ELF-1 (cell line): ENCODE results near the gene CMC1.
A peak's percentile ranks its signal among the peaks of the same experiment; 100 is the strongest.
"Not testable (repeated sequence)": the region's sequence is repeated elsewhere in the genome, so short reads cannot be mapped to it uniquely, and the experiment has no call there.

Experiments used
- DNase-seq: peaks from one replicate; pipeline ENCODE4 v3.0.0-alpha.2; 2016; ENCODE audit warnings: low read depth, low spot score

Gene CMC1, protein sequence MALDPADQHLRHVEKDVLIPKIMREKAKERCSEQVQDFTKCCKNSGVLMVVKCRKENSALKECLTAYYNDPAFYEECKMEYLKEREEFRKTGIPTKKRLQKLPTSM

DNA sequence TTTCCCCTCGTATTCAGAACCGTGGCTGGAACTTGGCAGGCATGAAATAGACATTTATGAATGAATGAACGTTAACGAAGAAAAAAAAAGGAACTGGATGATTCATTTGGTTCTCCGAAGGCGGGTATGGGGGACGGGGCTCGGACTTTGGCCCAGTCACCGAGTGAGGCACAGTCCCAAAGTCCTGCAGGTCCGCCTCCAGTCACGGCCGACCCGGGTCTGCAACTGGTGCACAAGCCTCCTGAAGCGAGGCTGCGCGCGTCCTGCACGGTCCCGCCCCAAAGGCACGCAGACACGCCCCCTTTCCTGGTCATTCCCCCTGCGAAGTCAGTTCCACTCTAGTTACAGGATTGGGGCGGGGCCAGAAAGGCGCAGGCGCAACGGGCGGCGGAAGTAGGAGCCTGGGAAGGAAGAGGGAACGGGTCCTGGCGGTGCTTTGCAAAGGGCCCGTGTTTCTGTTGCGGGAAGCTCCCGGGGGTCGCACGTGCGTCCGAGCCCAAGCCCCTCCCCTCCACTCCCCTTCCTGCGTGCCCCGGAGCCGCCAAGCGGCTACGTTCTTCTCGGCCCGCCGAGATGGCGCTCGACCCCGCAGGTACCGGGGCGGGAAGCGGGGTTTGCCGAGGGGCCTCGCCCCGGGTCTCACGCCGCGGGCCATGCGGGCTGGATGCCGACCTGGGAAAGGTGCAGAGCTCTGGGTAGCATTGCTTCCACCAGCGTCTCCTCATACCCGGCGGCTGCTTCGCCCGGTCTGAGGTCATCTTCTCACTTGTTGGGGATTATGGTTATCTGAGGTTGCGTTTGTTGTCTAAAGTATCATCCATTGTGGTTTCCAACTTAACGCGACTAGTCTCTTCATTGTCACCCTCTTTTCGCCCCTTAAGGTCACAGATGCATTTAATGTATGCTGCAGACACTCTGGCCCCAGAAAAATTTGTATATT is at the start of gene CMC1:
Gene CMC1, plus strand, starts transcription at position 399 of the 940 bp plus-strand sequence. Its CDS starts 175 bp downstream, at position 574.
- peak; percentile 99 for DNase-seq

DNA sequence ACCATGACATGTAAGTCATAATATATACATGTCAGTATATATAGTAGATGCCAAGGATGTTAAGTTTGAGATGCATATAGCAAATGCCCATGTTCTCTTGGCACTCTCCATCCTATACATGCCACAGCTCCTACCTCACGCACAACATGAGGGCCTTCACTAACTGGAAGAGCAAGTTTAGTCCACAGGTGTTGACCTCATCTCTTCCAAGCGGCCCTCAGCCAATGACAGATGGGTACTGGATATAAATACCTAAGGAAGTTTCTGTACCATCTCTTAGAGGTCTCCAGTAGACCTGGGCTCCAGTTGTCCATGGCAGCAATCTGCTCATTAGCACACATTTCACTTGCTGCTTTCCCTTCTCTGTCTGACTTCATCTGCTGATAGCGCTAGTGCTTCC is 43.3 kb upstream of the CMC1 start:
- no peak for DNase-seq

DNA sequence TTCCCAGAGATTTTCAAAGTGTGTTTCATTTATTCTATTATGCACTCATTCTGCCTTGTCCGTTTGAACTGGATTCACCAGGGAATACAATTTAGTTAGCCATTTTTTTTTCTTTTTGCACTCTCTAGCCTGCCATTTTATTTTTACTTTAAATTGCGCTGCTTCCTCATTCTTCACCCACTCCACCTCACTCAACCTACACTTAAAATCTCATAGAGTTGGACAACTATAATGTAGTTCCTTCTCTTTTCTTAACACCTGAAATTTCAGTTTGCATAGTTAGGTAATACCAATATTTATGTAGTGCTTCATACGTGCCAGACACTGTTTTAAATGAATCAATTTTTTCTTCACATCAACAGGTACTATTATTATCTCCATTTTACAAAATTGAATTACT is 42.4 kb upstream of the CMC1 start:
- no peak for DNase-seq

DNA sequence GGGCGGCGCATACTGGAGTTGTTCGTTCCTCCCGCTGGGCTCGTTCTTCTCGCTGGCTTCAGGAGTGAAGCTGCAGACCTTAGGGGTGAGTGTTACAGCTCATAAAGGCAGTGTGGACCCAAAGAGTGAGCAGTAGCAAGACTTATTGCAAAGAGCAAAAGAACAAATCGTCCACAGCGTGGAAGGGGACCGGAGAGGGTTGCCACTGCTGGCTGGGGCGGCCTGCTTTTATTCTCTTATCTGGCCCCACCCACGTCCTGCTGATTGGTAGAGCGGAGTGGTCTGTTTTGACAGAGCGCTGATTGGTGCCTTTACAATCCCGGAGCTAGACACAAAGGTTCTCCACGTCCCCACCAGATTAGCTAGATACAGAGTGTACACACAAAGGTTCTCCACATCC is 41.8 kb upstream of the CMC1 start:
- not testable (repeated sequence) for DNase-seq

DNA sequence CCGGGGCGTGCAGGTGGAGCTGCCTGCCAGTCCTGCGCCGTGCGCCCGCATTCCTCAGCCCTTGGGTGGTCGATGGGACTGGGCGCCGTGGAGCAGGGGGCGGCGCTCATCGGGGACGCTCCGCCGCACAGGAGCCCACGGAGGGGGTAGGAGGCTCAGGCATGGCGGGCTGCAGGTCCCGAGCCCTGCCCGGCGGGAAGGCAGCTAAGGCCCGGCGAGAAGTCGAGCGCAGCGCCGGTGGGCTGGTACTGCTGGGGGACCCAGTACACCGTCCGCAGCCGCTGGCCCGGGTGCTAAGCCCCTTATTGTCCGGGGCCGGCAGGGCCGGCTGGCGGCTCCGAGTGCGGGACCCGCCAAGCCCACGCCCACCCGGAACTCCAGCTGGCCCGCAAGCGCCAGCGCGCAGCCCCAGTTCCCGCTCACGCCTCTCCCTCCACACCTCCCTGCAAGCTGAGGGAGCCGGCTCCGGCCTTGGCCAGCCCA is 41.0 kb upstream of the CMC1 start:
- peak; percentile 40 for DNase-seq

DNA sequence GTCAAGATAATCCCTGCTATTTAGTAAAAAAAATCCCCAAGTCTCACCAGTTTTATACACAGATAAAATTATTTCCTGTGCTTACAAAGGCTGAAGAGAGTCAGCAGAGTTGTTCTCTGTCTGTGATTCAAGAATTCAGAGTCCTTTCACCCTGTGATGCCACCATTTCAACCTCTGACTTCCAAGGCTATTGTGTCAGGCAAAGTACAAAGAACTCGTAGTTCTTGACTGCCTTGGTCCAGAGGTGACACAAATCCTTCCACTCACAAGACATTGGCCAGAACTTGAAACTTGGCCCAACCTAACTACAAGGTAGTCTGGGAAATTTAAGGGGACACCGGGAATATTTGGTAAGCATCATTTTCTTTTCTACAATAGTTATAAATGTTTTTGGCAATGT is 34.9 kb upstream of the CMC1 start:
- no peak for DNase-seq

DNA sequence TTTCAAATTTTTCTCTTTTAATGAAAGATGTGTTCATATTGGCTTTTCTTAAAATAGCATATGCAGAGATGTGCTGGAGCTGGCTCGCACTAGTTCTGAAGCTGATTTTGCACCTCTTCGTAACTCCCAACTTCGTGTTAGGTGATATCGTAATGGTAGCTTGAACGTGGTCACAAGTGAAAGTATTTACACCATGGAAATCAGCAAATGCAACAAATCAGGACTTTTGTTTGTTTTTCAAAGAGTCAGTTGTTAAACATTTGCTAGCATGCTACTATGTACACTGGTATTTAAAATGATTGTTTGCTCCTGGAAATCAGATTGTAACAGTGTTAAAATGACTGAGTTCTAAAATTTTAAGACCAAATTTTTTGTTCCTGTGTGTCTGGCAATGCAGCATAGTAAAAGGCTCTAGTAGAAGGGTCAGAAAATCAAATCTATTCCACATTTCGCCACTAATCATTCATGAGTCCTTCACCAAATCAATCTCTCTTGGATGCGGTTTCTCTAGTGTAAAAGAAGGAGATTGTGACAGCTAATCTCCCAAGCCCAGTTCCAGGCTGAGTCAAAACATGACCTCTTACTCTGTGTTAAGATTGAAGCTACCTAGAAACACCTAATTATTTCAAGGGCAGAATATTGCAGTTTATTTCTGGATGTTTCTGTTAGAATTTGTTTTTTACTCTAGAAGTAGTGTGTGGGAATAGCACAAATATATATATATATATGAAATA is 34.3 kb upstream of the CMC1 start:
- DNase-seq: no peak

DNA sequence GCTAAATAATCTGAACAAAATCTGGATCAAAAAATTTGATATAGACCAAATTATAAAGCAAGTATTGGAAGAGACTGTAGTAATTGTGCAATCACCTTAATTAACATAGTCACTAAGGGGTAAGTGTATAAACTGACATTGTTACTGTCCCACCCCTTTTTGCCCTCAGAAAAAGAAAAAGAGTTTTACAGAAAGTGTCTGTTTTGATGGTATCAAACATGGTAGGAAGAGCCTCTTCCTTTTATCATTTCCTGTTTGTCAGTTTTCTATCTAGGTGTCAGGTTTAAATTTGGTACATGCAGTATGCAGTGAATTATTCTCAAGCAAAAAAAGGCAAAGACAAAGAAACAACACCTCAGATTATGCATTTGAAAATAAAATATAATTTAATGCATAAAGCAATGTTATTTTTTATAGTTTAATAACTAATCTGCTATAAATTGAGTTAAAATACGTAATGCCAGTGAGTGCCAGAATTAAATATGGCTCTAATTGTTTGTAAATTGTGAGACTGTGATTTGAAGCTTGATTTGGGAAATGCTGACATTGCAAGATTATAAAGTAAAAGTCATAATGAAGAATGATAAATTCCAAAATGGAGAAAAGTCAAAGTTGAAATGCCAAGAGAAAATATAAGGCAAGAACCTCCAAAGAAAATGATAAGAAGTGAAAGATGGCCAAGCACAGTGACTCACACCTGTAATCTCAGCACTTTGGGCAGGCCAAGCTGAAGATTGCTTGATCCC is 30.3 kb upstream of the CMC1 start:
- DNase-seq: no peak

DNA sequence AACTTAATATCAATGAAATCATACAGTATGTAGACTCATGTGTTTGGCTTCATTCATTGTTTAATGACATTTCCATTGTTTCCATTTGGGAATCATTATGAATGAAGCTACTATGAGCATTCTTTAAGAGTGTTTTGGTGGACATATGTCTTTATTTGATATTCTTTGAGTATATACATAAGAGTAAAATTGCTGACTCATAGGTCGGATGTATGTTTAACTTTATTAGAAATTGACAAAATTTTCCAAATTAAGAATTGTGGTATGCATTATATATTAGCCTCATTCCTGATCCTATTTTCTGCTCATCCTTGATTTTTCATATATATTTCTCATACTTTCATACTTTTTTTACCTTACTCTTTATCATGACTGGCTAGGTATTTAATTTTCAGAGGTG is 28.7 kb upstream of the CMC1 start:
- no peak for DNase-seq

DNA sequence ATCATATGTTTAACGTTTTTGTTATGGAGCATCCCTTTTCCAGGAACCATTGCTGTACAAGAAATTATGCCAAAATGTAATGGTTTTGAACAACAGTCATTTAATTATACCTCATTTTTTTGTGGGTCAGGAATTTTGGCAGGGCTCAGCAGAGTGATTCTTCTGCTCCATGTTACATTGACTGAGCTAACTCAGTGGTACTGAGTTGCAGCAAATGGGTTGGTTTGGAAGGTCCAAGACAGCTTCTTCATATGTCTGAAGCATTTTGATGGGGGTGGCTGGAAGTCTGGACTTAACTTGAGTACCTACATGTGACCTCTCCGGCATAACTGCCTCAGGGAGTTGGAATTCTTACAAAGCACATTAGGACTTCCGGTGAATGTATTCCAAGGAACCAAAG is 26.0 kb upstream of the CMC1 start:
- DNase-seq: no peak

DNA sequence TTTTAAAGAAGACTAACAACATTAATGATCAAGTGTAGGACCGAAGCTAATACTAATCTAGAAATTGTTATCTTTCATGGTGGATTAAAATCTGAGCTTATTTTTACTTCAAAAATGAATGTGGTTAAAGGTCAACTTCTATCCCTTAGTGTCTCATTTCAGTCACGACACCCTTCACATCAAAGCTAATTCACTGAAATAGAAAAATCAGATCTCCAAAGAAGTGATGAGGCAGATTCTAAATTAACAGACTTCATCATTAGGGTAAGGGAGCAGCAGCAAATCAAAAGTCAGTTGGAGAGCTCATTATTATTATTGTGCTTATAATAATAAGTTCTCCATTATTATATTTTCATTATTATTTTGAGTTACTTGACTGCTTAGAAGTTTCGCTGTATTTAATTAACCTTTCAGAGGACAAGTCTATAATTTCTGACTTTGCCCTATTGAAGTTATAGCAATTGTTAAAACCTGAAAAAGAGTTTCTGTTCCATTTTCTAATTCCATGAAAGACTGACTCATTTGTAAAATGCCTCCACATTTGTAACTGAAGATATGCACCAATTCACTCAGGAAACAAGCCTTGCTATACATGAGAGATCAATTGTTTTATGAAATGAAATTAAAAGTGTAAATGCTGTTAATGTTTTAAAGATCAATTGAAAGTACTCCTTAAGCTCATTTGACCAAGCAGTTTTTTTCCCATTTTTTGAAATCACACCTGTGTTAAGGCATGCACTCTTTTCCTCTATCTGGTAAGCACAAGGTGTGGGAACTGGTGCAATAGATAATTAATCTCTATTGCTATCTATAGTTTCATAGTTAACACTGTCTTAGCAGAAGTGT is 23.1 kb upstream of the CMC1 start:
- no peak for DNase-seq

DNA sequence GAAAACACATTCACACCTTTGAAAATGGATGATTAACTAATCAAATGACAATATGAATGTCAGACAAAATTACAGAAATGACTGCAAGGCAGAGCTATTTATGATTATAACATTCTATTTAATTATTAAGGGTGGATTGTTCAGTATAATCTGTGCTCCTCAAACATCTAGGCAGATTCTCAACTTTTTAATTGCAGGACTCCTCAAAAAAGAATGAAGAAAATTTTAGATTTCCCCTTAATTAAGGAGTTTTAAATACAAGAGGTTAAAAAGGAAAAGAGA is 22.6 kb upstream of the CMC1 start:
- no peak for DNase-seq

DNA sequence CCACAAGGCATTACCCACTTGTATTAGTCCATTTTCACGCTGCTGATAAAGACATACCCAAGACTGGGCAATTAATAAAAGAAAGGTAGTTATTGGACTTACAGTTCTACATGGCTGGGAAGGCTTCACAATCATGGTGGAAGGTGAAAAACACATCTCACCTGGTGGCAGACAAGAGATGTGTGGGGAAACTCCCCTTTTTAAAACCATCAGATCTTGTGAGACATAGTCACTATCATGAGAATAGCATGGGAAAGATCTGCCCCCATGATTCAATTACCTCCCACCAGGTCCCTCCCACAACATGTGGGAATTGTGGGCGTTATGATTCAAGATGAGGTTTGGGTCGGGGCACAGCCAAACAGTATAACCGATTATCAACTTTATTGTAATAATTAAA is 17.0 kb upstream of the CMC1 start:
- no peak for DNase-seq

DNA sequence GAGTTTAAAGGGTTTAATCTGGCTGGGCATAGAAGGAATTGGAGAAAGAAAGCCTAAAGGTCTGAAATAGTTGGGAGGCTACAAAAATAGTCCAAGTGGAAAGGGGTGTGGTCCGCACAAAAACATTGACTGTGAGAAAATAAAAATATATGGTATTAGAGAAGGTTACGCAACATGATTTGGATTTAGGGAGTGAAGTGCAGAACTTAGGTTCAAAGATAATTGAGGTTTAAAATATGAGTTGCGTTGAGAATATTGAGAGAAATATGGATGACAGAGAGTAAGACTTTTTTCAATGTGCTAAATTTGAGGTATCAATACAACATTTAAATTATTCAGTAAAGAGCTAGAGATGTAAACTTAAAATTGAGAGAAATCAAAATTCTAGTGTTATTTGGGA is 15.4 kb upstream of the CMC1 start:
- DNase-seq: no peak

DNA sequence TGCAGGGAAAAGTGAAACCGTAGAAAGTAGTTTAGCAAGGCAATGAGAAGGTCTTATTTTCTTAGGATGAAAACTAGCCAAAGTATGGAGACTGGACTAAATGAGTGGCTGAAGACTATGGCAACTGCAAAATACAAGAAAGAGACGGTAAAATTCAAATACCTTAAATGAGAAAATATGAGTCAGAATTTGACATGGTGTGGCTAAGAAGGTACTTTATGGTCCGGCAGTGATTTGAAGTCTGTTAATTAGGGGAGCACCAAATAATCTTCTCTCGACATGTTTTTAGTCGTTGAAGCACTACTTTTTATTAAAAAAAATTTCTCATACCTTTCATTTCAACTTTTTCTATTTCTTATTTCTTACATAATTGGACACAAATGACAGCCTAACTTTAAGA is 12.8 kb upstream of the CMC1 start:
- no peak for DNase-seq

DNA sequence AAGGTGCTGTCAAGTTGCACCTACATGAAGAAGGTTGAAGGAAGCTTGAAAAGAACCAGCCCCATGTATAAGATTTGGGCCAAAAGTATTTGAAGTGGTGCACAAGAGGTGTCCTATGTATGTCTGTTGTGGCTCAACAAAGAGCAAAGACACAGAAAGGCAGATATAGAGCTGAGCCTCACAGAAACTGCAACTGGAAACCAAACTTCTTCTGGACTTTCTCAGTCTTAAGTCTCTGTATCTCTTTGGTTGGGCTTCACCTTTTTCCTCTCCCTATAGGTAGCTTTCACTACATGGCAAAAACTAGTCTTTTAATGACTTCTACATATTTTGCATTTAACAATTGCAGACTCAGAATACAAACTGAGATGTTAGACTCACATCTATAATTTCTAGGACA is 8.8 kb upstream of the CMC1 start:
- no peak for DNase-seq

DNA sequence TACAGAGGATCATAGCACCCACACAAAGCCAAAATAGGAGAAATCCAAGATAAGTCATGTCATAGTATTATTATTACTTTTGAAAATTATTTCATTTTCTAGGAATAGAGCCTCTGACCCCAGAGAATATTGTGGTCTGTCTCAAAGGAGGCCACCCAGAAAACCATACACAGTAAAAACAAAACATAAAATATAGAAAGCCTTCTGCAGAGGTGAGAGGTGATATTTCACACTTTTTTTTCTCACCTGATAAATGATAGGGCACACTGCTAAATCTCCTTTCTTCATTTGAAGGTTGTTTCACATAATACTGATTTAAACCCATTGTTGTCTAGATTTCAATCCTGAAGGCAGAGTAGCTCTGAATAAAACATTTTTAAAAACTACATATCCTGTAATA is 7.0 kb upstream of the CMC1 start:
- no peak for DNase-seq

DNA sequence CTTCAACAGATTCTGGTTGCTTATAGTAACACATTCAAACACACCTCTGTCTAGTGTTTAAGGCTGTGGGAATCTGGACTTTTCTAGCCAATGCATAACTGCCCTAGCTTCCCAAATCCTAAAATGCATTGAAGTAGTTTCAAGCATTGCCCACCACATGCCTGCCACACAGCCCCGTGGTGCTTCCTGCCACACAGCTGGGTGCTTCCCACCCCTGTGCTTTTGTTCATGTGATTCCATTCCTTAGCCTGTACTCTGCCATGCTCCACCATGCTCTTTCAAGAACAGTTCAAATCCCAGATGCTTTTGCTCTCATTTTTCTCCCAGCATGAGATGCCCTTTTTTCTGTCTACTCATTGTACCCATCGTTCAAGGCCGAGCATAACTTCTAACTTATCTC is 2.3 kb upstream of the CMC1 start:
- DNase-seq: no peak

DNA sequence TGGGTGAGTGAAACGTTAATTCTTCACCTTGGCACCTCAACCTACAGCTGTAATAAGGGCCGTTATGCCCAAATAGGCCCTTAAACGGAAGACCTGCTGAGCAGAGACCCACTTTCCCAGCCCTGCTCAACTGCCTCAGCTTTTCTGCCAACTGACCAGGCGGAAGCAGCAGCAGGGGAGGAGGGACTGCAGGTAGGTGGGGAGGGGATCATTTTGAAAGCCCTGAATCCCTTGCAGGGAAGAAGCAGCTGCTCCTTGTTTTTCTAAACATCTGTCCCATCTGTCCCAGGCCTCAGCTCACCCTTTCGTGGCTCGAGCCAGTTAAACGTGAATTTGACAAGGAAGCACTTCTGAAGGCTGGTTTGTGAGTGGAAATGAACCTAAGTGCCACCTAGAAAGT is 978 bp upstream of the CMC1 start:
- peak; percentile 49 for DNase-seq

DNA sequence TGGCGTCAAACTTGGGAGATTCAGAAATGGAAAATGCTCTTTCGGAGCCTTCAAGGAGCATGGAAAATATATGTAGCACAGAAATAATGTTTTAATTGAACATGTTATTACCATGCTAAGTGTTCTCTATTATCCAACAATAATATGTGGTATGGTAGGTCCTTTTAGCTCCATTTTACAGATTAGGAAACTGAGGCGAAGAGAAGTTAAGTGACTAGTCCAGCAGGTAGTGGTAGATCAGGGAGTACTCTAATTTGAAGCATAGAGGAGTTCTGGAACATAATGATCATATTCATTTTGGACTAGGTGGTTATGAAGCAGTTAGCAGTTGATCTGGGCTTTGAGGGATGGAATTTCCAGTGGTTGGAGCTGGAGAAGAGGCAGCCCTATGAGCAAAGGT is 1.1 kb downstream of the CMC1 start:
- no peak for DNase-seq

DNA sequence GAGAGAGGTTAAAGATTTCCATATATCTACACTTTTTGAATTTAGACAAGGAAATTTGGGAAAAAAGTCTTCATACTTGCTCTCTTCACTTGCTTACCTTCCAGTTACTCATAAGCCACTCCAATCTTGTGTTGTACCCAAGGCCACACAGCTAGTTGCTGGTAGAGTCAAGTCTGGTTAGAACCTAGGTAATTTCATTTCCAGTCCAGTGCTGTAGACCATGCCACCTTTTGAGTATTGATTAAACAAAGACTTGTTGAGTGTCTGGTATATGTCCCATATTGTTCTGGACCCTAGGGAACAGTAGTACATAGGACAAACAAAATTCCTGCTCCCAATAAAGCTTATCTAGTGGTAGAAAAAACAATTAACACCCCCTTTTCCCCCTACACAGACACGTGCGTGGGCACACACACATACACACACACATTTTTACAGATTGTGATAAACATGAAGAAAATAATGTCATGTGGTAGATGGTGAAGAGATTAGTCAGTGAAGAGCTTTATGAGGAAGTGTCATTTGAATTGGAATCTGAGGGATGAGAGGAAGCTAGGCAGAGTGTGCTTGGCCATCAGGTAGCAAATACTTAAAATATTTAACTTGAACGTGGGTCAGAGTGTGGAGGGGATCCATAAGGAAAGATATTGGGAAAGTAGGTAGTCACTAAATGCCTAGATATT is 2.1 kb downstream of the CMC1 start:
- no peak for DNase-seq
